Dermis microvascular lymphatic vessel endothelial cell (primary cell): ENCODE data around the gene SNRNP40. TPM values are rescaled to one million over a fixed set of nuclear protein-coding genes. Genes with fewer than 3 reads are reported as not detected.

Source experiments
- DNase-seq, 2 donors: peaks; one replicate each; pipeline versions ENCODE4 v3.0.0 to v3.0.0-alpha.2; 2010; ENCODE audit warnings: low read depth in 2 of 2
- total RNA-seq: library from RNA; depleted of rRNA; stranded (reverse); fragments of >200 nt; gene quantifications from 2 replicates; pipeline ENCODE4 v1.2.1, GENCODE V29; 2014

The SNRNP40 gene
- 117 and 148 TPM in 2 replicates for total RNA-seq

DNA sequence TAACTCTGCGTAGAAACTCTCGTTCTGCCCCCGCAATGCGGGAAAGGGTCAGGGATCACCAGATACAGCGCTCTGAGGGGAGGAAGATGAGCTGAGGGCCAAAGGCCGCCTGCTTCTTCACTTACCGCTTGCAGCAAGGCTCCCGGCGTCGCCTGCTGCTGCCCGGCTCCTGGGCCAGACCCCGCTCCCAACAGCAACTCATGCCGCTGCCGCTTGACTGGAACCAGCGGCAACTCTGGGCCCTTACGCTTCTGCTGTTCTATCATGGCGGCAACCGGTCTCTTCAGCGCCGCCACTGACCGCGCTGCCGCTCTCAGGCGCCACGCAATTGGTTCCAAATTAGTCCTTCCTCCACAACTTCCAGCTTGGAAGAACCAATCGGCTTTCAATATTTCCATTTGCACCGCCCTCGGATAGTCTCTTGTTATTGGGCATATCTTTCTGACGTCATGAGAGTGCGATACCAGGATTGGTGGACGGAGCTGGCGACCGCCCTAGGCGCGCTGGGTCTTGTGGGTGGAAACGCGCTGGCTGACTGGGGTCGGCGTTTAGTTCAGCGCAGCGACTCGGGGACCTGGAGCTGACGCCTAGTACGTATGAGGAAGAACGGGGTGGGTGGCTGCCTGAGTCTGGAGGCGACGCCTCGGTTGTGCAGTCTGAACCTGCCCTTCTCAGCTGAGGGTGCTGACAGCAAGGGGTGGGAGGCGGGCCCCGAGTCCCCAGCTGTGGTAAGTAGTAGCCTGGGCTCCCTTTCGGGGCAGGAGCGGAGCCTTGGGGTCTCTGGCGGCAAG is at the start of gene SNRNP40, which contains the start of gene ZCCHC17:
Gene SNRNP40, minus strand, starts transcription at position 303 of the 791 bp plus-strand sequence. Its CDS starts 37 bp downstream, at position 266.
Gene ZCCHC17, plus strand, starts transcription at position 547 of the 791 bp plus-strand sequence. CDS start 13,067 bp downstream, outside the sequence.
- peak; percentile 99 to 100 for DNase-seq

DNA sequence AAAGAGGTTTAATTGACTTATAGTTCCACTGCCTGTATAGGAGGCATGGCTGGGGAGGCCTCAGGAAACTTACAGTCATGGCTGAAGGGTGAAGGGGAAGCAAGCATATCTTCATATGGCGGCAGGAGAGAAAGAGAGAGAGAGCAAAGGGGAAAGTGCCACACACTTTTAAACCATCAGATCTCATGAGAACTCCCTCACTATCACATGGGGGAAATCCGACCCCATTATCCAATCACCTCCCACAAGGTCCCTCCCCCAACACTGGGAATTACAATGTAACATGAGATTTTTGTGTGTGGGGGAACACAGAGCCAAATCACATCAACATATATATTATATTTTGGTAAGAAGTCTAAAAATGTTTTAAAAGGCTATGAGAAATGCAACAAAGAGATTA is 49.0 kb upstream of the SNRNP40 start:
- no peak for DNase-seq

DNA sequence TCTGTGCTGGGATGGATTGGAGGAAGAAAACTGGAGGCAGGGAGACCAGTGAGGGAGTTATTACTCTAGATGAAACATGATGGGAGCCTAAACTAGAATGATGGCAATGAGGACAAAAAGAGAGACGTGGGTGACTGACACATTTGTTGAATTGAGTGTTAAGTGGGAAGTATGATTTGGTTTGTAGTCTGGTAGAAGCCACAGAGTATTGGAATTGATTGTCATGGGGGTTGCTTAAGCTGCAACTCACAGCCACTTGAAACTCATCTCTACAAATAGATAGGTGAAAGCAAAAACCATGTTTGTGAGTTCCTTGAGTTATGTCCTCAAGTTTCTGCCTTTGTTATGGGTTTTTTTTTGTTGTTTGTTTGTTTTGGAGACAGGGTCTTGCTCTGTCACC is 47.9 kb upstream of the SNRNP40 start:
- DNase-seq = no peak

DNA sequence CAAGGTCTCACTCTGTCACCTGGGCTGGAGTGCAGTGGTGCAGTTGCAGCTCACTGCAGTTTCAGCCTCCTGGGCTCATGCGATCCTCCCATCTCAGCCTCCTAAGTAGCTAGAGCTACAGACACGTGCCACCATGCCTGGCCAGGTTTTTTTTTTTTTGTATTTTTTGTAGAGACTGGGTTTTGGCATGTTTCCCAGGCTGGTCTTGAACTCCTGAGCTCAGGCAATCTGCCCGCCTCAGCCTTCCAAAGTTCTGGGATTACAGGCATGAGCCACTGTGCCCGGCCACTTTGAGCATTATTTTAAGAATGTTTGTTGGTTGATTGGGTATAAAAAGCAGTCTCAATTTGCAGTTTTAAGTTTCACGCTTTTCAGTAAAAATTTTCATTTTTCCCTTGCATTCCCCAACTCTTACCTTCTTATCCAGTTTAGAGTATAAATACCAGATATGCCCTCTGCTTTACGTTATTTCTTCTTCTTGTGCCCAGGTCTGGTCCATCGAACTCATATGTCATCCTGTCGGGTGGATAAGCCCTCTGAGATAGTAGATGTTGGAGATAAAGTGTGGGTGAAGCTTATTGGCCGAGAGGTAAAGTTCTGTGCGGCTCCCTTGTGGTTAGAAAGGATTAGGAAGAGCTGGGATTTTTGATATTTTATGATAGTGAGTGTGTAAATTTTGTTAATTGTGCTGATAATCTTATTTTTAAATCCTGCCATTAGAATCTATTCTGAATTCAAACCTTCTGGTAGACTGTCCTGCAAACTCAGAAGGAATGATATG is 40.3 kb upstream of the SNRNP40 start:
- no peak for DNase-seq

DNA sequence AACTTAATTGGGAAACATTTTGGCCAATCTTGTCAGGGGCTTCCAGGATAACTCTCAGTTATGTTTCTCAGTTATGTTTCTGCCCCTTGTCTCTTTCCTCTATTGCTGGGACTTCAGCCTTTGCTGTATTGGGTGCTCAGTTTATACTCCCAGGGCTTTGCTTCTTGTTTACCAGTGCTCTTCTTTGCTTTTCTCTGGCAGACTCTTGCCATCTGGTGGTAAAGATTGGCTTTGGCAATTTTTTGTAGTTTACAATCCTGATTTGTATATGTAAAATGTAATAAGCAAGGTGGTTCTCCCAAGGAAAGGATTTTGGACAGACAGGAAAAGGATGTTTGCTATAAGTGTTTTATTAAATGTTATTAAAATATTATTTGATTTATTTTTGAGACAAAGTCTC is 38.4 kb upstream of the SNRNP40 start:
- peak; percentile 37 to 49 for DNase-seq

DNA sequence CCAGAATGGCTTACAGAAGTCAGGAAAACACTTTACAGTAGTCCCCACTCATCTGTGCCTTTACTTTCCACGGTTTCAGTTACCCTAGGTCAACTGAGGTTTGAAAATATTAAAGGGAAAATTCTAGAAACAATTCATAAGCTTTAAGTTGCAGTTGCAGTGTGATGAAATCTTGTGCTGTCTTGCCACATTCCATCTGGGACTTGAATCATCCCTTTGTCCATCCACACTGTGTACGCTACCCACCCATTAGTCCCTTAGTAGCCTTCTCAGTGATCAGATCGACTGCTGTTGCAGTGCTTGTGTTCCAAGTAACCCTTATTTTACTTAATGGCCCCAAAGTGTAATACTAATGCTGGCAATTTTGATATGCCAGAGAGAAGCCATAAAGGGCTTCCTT is 30.8 kb upstream of the SNRNP40 start:
- no peak for DNase-seq

DNA sequence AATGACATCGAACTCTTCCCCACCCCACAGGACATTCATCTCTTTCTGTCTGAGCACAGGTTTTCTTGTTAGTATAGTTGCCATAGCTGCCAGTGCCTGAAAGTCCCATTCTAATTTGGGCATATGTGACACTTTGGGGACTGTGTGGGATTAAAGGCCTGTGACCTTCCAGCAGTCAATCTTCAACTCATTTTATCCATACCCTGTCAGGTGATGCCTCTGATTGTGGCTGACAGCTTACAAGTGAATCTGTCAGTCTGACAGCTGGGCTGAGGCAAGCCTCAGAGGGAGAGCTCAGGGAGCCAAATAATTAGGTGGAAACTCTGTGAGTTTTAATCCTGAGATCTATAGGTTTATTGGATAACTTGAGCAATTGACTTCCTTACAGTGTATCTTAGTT is 29.9 kb upstream of the SNRNP40 start:
- no peak for DNase-seq

DNA sequence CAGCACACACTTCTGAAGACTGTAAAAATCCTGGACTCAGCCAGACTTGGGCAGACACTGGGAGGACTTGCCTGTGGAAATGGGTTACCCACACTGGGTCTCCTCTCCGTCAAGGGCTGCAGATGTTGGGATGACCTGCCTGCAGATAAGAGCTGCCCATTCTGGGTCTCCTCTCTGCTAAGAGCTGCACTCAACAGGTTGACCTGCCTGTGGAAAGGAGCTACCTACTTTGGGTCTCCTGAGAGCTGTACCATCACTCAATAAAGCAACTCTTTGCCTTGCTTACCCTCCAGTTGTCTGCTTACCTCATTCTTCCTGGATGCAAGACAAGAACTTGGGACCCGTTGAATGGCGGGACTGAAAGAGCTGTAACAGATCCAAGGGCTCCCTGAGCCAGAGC is 28.4 kb upstream of the SNRNP40 start:
- no peak for DNase-seq

DNA sequence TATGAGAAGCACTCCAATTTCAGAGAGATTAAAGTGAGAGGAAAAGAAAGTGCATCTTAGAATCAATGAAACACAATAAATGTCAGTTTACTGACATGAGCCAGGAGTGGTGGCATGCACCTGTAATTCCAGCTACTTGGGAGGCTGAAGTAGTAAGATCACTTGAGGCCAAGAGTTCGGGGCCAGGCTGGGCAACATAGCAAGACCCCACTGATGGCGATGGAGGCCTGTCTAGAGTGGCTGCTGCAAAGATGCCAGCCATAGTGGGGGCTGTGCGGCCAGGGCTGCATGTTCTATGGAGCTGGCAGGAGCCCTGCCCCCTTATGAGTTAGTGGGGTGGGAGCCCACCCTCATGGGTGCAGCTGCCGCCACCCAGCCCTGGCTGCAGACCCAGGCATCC is 27.5 kb upstream of the SNRNP40 start:
- DNase-seq = no peak

DNA sequence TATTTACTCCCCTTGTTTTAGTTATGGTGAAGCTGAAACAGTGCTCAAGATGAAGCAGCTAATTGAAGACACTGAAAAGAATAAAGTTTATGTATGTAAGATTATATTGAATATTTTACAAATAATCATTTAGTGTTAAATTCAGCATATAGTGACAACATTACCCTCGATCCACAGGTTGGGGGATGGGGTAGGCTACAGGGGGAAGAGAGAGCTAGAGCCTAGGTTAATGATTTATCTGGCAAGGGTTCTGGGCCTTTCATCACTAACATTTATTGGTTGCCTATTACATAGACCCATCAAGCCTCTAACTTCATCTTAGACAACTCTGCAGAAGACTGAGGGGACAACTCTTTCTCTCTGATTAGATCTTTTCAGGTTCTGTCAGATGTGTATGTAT is 21.6 kb upstream of the SNRNP40 start:
- DNase-seq = no peak

DNA sequence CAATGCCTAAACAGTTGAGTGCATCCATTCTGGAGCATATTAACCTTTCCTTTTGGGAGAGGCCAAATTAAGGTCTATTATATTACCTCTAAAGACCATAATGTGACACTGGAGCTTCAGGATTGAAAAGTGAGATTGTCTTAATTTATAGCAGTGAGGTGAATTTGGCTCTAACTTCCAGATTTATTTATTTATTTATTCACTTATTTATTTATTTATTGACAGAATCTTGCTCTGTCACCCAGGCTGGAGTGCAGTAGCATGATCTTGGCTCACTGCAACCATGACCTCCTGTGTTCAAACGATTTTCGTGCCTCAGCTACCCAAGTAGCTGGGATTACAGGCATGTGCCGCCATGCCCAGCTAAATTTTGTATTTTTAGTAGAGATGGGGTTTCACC is 19.3 kb upstream of the SNRNP40 start:
- DNase-seq = no peak

DNA sequence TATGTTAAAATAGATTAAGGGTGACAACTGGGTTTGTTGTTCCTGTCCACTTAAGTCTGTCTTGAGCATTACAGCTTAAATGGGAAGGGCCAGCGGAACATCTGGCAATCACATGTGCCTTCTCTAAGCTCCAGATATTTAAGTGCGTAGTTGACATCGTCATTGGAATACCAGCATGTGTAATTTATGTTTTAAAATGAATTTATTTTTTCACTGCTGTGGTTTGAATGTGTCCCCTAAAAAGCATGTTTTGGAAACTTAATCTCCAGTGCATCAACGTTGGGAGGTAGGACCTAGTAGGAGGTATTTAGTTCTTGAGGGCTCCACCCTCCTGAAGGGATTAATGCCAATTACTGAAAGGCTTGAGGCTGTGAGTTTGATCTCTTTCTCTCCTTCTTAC is 13.6 kb upstream of the SNRNP40 start:
- no peak for DNase-seq

DNA sequence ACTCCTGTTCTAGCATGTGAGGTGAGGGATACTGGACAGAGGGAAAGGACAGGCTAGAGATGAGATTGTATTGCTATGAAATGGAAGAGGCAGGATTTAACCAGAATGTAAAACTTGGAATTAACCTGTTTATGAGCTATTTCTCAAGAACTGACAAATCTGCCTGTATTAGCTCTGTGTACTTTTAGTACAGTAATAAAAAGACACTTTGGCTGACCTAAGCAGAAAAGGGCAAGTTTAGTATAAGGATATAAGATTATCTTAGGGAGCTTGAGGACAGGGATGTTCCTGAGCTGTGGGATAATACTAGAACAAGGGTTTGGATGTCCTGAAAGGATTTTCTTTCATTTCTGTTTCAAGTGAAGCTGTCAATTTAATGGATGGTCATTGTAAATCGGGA is 11.4 kb upstream of the SNRNP40 start:
- no peak for DNase-seq

DNA sequence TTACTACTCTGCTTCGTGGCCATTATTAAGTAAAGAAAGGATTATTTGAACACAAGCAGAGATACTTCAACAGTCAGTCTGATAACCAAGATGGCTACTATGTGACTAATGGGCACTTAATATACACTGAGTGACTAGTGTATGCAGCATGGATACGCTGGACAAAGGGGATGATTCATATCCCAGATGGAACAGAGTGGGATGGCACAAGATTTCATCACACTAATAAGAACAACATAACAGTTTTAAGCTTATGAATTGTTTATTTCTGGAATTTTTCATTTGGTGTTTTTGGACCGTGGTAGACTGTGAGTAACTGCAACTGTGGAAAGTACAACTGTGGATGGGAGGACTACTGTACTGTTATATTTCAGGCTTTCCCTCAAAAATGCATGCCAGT is 9.7 kb upstream of the SNRNP40 start:
- peak; percentile 48 to 88 for DNase-seq

DNA sequence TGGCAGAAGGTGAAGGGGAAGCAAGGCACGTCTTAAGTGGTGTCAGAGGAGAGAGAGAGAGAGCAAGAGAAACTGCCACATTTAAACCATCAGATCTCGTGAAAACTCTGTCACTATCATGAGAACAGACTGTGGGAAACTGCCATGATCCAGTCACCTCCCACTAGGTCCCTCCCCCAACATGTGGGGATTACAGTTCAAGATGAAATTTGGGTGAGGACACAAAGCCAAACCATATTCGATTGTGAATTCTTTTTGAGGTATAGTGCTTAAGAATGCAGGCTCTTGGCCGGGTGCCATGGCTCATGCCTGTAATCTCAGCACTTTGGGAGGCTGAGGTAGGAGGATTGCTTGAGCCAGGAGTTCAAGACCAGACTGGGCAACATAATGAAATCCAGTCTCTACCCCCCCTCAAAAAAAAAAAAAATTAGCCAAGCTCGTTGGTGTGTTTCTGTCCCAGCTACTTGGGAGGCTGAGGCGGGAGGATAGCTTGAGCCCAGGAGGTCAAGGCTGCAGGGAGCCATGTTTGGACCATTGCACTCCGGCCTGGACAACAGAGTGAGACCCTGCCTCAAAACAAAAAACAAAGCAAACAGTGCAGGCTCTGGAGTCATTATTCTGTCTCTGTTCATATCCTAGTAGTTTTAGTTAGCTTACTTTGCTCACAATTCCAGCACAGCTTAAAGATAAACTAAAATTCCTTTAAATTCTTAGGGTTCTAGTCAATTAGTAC is 6.3 kb upstream of the SNRNP40 start:
- DNase-seq = no peak

DNA sequence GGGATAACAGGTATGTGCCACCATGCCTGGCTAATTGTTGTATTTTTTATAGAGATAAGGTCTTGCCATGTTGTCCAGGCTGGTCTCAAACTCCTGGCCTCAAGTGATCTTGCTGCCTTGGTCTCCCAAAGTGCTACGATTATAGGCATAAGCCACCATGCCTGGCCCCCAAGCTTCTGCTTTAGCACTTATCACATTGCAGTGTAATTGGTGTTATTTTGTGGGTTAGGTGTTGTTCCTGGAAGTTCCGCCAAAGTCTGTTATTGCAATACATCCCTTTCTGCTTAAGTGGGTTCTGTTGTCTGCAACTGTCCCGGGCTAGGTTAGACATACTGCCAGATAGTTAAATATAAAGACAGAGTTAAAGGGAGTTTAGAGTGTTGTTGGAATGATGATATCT is 3.6 kb upstream of the SNRNP40 start:
- no peak for DNase-seq

DNA sequence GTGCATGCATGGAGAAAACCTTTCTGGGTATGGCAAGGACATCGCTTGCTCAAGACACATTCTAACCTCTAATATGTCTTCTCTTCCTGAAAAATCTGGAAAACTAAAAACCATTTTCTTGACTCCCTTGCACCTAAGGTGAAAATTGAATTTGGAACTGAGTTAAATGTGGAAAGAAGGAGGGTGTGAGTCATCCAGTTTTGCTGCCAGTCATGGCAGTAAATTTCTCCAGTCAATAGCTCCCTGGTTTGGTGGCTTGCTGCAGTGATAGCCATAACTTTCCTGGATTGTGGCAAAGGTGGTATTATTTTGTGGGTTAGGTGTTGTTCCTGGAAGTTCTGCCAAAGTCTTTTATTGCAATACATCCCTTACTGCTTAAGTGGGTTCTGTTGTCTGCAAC is 2.8 kb upstream of the SNRNP40 start:
- DNase-seq = peak in 1 of 2 donors; percentile 7

DNA sequence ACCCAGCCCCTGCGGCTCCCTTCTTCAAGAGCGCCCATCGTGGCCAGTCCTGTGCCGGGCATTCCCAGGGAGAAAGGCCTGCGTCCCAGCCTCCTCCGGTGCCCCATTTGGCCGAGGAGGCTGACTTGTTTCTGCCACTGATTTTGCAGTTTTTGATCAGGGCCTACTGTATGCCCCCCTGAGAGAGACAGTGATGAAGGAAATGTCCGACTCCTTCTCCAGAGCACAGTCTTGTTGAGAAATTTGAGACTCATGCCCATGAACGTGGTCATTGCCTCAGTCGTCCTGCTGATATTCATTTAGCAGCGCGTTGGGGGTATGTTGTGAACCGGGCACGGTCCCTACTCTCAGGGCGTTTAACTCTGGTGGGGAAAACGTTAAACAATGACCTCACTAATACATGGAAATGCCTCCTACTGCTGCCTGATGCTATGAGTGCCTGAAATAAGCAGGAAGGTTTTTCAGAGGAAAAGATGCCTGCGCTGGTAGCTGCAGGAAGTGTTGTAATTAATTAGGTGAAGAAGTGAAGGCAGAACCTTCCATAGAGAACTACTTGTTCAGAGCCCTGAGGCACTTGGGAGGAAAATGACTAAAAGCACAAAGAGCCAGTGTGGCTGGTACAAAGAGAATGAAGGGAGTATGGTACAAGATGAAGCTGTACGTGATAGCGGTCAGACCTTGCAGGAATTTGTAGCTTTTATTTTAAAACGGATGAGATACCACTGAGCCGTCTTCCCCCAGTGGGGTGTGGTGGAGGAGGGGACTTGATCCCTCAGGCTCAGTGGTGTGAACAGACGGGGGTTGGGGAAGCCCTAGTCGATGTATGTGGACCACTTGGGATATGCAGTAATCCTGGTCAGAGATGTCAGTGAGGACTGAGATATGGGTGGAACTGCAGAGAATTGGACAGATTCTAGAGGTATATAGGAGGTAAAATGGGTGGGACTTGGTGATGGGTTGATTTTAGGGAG is 974 bp upstream of the SNRNP40 start:
- DNase-seq = peak in 1 of 2 donors; percentile 46

DNA sequence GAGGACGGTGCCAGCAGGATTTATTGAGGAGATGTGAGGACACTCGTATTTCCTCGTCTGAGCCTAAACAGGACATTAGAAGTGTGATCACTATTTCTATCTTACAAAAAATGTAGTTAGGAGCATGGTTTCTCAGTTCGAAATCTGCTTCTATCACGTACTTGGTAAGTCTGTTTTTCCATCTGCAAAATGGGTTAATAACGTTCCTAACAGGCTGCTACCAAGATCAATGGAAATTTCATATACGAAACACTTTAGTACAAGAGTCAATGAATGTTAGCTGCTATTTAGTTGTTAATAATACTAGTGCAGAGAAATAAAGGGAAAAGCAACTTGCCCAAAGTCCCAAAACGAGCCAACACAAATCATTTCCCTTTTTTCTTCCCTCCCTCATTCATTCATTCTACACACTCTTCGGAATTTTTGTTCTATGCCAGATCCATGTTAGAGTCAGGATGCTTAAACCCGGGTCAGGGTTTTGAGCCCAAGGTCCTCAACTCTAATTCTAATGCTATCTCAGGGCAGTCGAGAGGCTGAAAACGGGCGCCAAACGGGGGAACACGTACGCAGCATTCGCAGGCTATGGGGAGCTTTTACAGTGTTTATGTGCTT is 608 bp downstream of the SNRNP40 start:
- DNase-seq = no peak

DNA sequence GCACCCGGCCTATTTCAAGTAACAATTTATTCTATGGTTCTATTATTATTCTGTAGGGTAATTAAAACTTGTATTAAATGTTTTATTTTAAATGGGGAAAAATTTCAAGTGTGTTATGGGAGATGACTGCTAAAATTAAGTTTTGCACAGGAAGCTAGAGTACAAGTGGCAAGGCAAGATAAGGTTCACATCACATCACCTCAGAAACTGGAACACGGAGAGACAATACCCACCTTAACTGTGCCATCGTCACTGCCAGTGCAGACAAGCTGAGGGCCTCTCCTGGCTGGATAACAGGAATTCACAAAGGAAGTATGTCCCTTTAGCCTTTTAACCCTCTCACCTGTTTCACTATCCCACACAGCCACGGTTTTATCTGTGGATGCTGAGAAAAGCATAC is 7.6 kb downstream of the SNRNP40 start:
- DNase-seq = peak in 1 of 2 donors; percentile 22
